HG02798 (cell line): ENCODE results near the gene EIF4EBP3.
A peak's percentile ranks its signal among the peaks of the same experiment; 100 is the strongest.

Source experiments
- ATAC-seq: cut with Tn5 transposase; IDR thresholded peaks from one replicate; pipeline ENCODE4 v1.9.1; 2021; ENCODE audit warnings: mild to moderate bottlenecking; ENCODE audit not compliant: unreplicated experiment, poor library complexity

The EIF4EBP3 gene

GRCh38 chr5:140556438-140556837 lies 9.0 kb downstream of the EIF4EBP3 start:
- no peak for ATAC-seq

GRCh38 chr5:140557136-140557805 lies 9.8 kb downstream of the EIF4EBP3 start, which contains the start of gene SRA1:
SRA1 (minus strand) TSS chr5:140557473; CDS start chr5:140557452, 21 bp downstream.
- peak; percentile 92 for ATAC-seq

- ATAC-seq = no peak
Measured at GRCh38 chr5:140557965-140558364, 10.5 kb downstream of the EIF4EBP3 start.

GRCh38 chr5:140558542-140558941 lies 11.1 kb downstream of the EIF4EBP3 start:
- ATAC-seq = no peak

- ATAC-seq = no peak
Measured at GRCh38 chr5:140560227-140560626, 12.8 kb downstream of the EIF4EBP3 start.

DNA sequence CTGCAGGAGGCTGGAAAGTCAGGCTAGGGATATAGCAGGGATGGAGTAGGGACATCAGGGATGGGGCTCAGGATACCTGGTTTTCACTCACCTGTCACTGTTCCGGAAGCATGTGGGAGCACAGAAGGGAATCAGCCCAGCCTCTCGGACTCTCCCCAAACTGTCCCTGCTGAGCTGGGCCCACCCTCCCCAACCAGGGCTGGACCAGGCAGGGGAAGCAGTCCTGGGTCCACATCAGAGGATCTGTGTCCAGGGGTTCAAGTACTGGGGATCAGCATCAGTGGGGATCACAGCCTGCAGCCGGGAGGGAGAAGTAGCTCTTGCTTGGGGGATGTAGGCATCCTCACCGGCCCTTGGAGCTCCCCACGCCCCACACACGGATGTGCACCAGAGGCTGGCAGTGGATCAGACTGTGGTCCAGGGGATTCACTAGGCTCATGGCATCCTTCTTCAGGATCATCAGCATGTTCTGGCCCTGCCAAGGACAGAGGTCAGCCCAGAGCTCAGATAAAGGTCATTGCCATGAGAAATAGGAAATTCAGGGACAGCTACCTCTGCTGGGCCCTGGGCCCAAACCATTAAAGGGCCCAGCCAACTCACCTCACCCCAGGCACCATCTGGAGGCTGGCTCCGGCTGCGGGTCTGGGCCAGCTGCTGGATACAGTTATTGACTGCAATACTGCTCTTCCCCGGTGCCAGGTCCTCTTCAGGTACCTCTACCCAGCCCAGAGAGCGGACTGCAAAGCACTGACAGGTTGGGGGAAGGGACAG lies 14.5 kb downstream of the EIF4EBP3 start:
- no peak for ATAC-seq

- ATAC-seq = no peak
Measured at GRCh38 chr5:140563596-140563995, 16.1 kb downstream of the EIF4EBP3 start.

GRCh38 chr5:140564196-140565023 lies 16.9 kb downstream of the EIF4EBP3 start, which contains the start of the genes APBB3 and SLC35A4:
APBB3 (minus strand) TSS chr5:140564598; CDS start chr5:140564245, 353 bp downstream.
SLC35A4 (plus strand) TSS chr5:140564828; CDS start chr5:140567170, 2,342 bp downstream.
- peak; percentile 89 for ATAC-seq

DNA sequence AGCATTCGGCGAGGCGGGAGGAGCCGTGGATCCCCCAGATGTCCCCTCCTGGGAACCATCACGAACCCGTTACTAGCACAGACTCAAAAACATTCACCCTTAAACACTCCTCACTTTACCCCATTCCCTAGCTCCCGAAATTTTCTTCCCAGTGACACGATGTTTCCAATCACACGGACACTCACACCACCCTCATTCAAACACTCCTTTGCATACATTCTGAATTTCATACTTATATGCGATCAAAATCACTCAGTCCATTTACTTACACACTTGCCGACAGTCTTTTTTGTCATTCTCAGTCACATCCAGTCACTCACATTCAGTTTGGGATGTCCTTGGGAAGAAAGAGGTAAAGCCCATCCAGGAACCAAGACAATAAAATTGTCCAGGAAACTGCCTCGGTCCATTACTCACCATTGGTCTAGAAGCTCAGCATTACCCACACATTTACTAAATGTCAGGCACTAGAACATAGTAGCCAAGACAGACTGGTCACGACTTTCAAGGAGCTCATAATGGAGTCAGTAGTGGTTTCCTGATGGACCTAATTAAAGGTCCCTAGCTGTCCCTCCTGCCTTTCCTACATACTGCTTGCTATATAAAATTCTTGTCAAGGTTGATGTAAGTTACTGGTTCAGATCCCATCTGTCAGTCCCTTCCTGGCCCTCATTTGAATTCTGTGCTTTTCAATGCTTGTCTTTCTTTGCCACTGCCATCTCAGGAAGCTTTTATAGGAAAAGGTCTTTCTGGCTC lies 17.7 kb downstream of the EIF4EBP3 start:
- ATAC-seq = no peak

DNA sequence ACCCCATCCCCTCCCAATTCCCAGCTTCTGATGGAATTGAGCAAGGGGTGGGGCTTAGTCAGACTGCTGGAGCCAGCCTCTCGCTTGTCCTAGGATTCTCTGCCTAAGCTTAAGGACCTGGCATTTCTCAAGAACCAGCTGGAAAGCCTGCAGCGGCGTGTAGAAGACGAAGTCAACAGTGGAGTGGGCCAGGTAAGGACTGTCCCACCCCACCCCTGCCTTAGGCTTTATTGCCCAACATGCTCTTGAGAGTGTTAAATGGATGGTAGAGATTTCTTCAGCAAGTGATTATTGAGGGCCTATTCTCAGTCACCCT lies 18.3 kb downstream of the EIF4EBP3 start:
- ATAC-seq = no peak

- ATAC-seq = no peak
Measured at GRCh38 chr5:140566665-140567064, 19.2 kb downstream of the EIF4EBP3 start.

DNA sequence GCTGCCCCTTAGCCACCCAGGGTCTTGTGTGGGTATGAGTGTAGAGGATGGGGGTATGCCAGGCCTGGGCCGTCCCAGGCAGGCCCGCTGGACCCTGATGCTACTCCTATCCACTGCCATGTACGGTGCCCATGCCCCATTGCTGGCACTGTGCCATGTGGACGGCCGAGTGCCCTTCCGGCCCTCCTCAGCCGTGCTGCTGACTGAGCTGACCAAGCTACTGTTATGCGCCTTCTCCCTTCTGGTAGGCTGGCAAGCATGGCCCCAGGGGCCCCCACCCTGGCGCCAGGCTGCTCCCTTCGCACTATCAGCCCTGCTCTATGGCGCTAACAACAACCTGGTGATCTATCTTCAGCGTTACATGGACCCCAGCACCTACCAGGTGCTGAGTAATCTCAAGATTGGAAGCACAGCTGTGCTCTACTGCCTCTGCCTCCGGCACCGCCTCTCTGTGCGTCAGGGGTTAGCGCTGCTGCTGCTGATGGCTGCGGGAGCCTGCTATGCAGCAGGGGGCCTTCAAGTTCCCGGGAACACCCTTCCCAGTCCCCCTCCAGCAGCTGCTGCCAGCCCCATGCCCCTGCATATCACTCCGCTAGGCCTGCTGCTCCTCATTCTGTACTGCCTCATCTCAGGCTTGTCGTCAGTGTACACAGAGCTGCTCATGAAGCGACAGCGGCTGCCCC lies 19.8 kb downstream of the EIF4EBP3 start:
- no peak for ATAC-seq

DNA sequence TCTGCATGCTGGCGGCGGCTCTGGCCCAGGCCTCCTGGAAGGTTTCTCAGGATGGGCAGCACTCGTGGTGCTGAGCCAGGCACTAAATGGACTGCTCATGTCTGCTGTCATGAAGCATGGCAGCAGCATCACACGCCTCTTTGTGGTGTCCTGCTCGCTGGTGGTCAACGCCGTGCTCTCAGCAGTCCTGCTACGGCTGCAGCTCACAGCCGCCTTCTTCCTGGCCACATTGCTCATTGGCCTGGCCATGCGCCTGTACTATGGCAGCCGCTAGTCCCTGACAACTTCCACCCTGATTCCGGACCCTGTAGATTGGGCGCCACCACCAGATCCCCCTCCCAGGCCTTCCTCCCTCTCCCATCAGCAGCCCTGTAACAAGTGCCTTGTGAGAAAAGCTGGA lies 20.4 kb downstream of the EIF4EBP3 start:
- ATAC-seq = no peak

DNA sequence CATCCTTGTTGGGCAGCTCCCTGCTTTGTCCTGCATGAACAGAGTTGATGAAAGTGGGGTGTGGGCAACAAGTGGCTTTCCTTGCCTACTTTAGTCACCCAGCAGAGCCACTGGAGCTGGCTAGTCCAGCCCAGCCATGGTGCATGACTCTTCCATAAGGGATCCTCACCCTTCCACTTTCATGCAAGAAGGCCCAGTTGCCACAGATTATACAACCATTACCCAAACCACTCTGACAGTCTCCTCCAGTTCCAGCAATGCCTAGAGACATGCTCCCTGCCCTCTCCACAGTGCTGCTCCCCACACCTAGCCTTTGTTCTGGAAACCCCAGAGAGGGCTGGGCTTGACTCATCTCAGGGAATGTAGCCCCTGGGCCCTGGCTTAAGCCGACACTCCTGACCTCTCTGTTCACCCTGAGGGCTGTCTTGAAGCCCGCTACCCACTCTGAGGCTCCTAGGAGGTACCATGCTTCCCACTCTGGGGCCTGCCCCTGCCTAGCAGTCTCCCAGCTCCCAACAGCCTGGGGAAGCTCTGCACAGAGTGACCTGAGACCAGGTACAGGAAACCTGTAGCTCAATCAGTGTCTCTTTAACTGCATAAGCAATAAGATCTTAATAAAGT lies 21.1 kb downstream of the EIF4EBP3 start:
- ATAC-seq = no peak

GRCh38 chr5:140569197-140569596 lies 21.7 kb downstream of the EIF4EBP3 start:
- ATAC-seq = no peak

DNA sequence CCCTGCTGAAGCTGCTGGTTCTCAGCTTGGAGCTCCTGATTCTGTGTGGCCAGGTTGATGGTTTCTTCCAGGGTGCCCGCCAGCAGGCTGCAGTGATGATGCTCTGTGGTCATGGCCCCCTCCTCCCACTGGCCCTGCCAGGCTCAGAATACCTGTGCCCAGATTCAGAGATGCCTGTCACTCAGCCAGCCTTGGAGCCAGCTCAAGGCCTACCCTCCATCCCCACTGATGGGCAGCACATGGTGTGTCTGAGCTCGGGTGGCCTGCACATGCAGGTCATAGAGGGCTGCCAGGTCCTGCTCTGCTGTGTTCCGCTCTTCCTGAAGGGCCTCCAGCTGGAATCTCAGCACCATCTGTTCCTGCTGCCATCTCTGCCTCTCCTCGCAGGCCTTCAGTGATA lies 22.6 kb downstream of the EIF4EBP3 start:
- ATAC-seq = no peak

- no peak for ATAC-seq
Measured at GRCh38 chr5:140570488-140570887, 23.0 kb downstream of the EIF4EBP3 start.

DNA sequence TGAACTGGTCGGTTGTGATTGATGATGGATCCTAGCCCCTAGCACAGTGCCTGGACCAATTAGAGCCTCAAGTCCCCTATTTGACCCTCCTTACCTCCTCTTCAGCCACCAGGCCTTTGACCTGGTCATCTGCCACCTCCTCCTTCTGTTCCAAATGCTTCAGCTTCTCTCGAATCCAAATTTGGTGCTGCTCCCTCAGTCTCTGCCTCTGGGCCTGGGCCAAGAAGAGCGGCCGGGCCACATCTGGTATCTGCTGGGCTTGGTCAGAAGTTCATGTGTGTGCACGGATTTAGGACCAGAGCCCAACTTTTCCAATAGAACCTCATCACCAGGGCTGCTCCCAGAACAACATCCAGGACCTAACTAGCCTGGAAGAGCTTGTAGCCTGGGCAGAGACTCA lies 23.6 kb downstream of the EIF4EBP3 start:
- no peak for ATAC-seq

DNA sequence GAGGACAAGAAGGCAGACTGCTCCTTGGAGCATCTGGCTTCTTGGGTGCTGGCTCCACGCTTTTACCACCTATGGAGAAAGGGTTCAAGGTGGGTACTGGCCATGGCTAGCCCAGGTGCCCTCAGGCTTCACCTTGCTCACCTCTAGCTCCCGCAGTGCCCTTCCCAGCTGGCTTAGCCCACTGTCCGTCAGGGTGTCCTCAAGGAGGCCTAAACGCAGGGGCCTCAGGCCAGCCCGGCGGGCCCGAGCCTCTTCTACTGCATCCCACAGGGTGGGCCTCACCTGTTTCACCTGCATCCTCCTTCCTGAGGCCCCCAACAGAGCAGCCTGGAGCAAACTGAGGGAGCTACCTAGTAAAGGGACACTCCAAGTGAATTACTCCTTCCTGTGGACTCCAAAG lies 26.2 kb downstream of the EIF4EBP3 start:
- ATAC-seq = no peak
